ENCODE results near the gene PLAC8. TPM values are rescaled to one million over a fixed set of nuclear protein-coding genes. Genes with fewer than 3 reads are reported as not detected.

Gene PLAC8
- total and polyA plus RNA-seq, 2 of the 4 experiments (the other 2 are of a cell fraction) = not detected

GRCh38 chr4:83054928-83055327 lies 59.6 kb downstream of the PLAC8 start:
- Histone ChIP-seq H3K79me1 (ENCODE audit: low read depth in 1 of 2, low read length in 2 of 2) (peaks cover 0 to 5% of the 10 kb centered on the region in 2 experiments; a peak in 1 of 4 replicates), H2BK5ac (ENCODE audit: low read depth, low read length, poor library complexity, severe bottlenecking) (no peak overlapping the region), H3K9me3 (ENCODE audit: control insufficient read depth, insufficient read depth, low read length) (no peaks in the 10 kb centered on the region), H3K27me3 (ENCODE audit: control insufficient read depth, insufficient read depth, low read length) (no peaks in the 10 kb centered on the region), H4K20me1 (ENCODE audit: insufficient read depth, low read length) (no peaks in the 10 kb centered on the region), H3K23ac (ENCODE audit: low read depth, low read length) (no peak overlapping the region), H4K5ac (ENCODE audit: low read depth, low read length) (no peak overlapping the region), H2AK9ac (replicated peaks; ENCODE audit: low read depth, low read length, poor library complexity) (no peak overlapping the region), H4K8ac (ENCODE audit: low read depth in 2 of 2, low read length in 2 of 2) (no peak overlapping the region), H3K4me1 (ENCODE audit: control insufficient read depth, insufficient read depth, low read length) (no peaks in the 10 kb centered on the region), H3K27ac (ENCODE audit: insufficient read depth, low read length) (no peak overlapping the region), H3K4ac (ENCODE audit: low read depth, low read length) (no peak overlapping the region), H3K18ac (ENCODE audit: low read depth, low read length) (no peak overlapping the region), H3K9ac (ENCODE audit: low read depth, low read length) (no peak overlapping the region), H2AFZ (replicated peaks; ENCODE audit: low read length, poor library complexity) (no peak overlapping the region), H3K4me2 (ENCODE audit: low read depth, low read length) (no peak overlapping the region), H2BK20ac (ENCODE audit: low read depth, low read length) (no peak overlapping the region), H3K4me3 (ENCODE audit: insufficient read depth, low read depth, low read length) (no peak overlapping the region), H3K56ac (ENCODE audit: extremely low read depth, insufficient read depth, low read length) (no peak overlapping the region), H2BK15ac (ENCODE audit: low read depth, low read length) (no peak overlapping the region), H4K91ac (ENCODE audit: insufficient read depth, low read depth, low read length) (no peak overlapping the region), H3K9me1 (ENCODE audit: insufficient read depth, low read length) (no peaks in the 10 kb centered on the region), H2AK5ac (ENCODE audit: low read depth, low read length) (no peak overlapping the region), H2BK120ac (ENCODE audit: low read depth, low read length) (no peak overlapping the region), H3K14ac (replicated peaks; ENCODE audit: low read depth, low read length) (no peak overlapping the region), H3K36me3 (ENCODE audit: control insufficient read depth, insufficient read depth, low read length) (peaks cover 19% of the 10 kb centered on the region)
- in situ Hi-C loops (cut with MboI; ENCODE audit: low sequenced_read_pairs) = no loop called here
- dilution Hi-C loops (cut with HindIII; ENCODE audit: low sequenced_read_pairs, unreplicated experiment) = no loop called here
- BruUV-seq (replicated peaks) = no TSS peak
- CTCF ChIA-PET = interaction anchor here (0.6 to 1.0 kb wide), 3 partner anchors 90 to 226 kb away, joined by 3 to 4 read pairs (median 3); no protein-coding TSS in a partner anchor
- TF ChIP-seq CTCF (conservative IDR thresholded peaks at IDR 0.05; ENCODE audit: low read depth, low read length) (peak; percentile 46), SMC3 (IDR thresholded peaks at IDR 0.05; ENCODE audit: low read depth, low read length) (peak; percentile 37; the same call in 1 of the 2 replicates), RAD21 (IDR thresholded peaks at IDR 0.05; ENCODE audit: low read length) (peak; percentile 39), MXI1 (IDR thresholded peaks at IDR 0.05; ENCODE audit: borderline replicate concordance, low read depth, low read length) (no peak)
- ATAC-seq (ENCODE audit: low read depth) (no peak), DNase-seq (peak; percentile 15)
- intact Hi-C loops (cut with micrococcal nuclease) = loop anchor here (1.0 kb wide), 2 partner anchors 205 to 227 kb away; no protein-coding TSS in a partner anchor
- POLR2A ChIA-PET (ENCODE audit: unreplicated experiment) = no interaction called here

Data from IMR-90 (cell line).